Mucosa of stomach (tissue), 1 donor: Measurements from ENCODE around the gene CNGA1.

ENCODE experiments used
- H3K27me3 ChIP-seq: one replicate; pipeline ENCODE4 v1.7.0; 2013; ENCODE audit warnings: mild to moderate bottlenecking, low read length; ENCODE audit not compliant: control insufficient read depth, insufficient read depth
- H3K36me3 ChIP-seq: one replicate; pipeline ENCODE4 v1.7.0; 2013; ENCODE audit warnings: low read length; ENCODE audit not compliant: control insufficient read depth, insufficient read depth
- H3K4me1 ChIP-seq: one replicate; pipeline ENCODE4 v1.7.0; 2013; ENCODE audit warnings: mild to moderate bottlenecking, low read length; ENCODE audit not compliant: control insufficient read depth, insufficient read depth
- H3K4me3 ChIP-seq: one replicate; pipeline ENCODE4 v1.7.0; 2013; ENCODE audit warnings: low read length
- H3K9ac ChIP-seq: one replicate; pipeline ENCODE4 v1.7.0; 2013; ENCODE audit warnings: mild to moderate bottlenecking, low read length, moderate library complexity
- H3K9me3 ChIP-seq: one replicate; pipeline ENCODE4 v1.7.0; 2013; ENCODE audit warnings: mild to moderate bottlenecking, low read length, moderate library complexity; ENCODE audit not compliant: control insufficient read depth
- donor health status: Pancreatic carcinoma.

CNGA1 gene

DNA sequence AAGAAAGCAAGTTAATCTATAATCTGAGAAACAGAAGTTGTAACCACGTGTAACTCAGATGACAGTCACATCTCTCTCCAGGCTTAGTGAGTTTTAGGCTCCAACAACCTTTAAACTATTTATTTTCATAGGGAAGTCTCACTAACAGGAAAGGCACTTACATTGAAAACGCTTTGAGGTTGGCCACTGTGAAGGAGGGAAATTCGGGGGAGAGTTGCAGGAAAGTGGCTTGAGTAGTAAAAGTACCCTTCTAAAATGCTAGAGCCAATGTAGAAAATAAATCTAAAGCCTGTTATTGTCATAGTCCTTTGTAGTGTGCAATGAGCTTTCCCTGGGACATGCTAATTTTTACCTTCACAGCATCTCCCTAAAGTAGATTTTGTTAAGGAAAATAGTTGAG lies 101.1 kb downstream of the CNGA1 start:
- H3K4me3 ChIP-seq = no peak overlapping the region

DNA sequence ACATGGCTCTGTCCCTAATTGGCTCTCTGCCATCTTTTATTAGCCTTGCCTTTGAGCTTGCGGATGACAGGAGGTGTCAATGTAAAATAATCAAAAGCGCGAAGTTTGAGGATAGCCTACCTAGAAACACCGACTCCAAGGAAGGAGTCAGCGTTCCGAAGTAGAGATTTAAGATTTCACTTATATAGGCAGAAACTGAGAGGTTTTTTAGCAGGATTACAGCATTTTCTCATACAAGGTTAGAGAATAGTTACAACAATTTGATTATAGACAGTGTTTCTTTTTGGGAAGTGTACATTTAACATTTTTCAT lies 101.6 kb downstream of the CNGA1 start:
- peak overlapping the region; percentile 48 for H3K4me3 ChIP-seq
- H3K4me1 ChIP-seq = peaks cover 6% of the 10 kb centered on the region
- H3K36me3 ChIP-seq = no peaks in the 10 kb centered on the region
- peak overlapping the region; percentile 66 for H3K9ac ChIP-seq
- H3K27me3 ChIP-seq = no peaks in the 10 kb centered on the region
- H3K9me3 ChIP-seq = no peaks in the 10 kb centered on the region

More for the DNA sequence above, 101.1 kb downstream of the CNGA1 start:
- Histone ChIP-seq H3K36me3 (no peaks in the 10 kb centered on the region), H3K4me1 (peaks cover 6% of the 10 kb centered on the region), H3K27me3 (no peaks in the 10 kb centered on the region), H3K9ac (no peak overlapping the region), H3K9me3 (no peaks in the 10 kb centered on the region)

DNA sequence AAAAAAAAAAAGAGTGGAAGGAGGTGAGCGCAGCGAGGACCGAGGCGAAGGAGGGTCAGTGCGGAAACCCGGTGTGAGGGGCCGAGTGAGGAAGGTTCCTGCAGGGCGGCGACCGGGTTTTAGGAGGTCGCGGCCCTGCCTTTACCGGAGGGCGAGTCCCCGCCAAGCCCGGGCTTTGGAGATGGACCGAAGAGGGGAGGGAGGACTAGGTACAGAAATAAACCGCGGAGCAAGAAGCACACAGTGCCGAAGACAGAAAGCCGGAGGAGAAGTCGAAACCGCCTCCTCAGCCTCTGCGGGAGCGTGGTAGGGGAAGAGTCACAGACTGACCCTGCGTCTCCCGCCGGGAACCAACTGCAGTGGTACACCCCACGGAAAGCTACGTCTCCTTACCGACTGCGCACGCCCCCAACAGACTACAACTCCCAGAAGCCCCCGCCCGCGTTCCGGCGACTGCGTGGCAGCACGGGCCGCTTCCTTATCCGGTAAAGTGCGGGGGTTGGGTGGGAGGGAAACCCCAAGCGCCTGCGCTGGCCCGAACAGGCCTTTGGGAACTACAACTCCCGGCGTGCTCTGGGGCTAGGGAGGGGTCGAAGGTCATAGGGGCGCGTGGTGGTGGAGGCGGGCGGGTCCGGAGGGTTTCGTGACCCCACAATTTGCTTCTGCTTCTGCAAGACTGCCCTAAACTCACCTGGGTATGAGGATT lies 102.1 kb downstream of the CNGA1 start, which contains the start of gene NFXL1:
TSS of gene NFXL1 (minus strand) at position 364 of the 706 bp plus-strand sequence. CDS start 380 bp downstream, outside the sequence.
- Histone ChIP-seq H3K27me3 (no peaks in the 10 kb centered on the region), H3K4me1 (peaks cover 6% of the 10 kb centered on the region), H3K9ac (peak within 1 kb of the TSS; percentile 90), H3K4me3 (peak within 1 kb of the TSS; percentile 99), H3K36me3 (no peaks in the 10 kb centered on the region), H3K9me3 (no peaks in the 10 kb centered on the region)

DNA sequence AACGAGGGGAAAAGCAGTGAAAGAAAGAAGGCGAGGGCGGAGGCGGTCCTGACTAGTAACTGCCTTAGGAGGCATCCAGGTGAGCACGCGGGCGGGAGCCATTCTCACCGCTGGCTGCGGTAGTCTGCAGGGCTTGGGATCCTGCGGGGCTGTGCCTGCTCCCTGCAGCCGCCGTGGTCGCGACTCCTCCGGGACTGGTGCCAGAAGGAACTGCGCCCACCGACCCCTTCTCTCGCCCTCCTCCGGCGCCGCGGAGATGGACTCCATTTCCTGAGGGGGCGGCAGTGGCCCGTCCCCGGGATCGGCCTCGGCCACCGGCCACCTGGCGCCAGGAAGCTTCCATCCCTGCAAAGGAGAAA lies 102.6 kb downstream of the CNGA1 start:
- Histone ChIP-seq H3K27me3 (no peaks in the 10 kb centered on the region), H3K36me3 (no peaks in the 10 kb centered on the region), H3K4me1 (peaks cover 6% of the 10 kb centered on the region), H3K9ac (peak overlapping the region; percentile 90), H3K4me3 (peak overlapping the region; percentile 99), H3K9me3 (no peaks in the 10 kb centered on the region)

DNA sequence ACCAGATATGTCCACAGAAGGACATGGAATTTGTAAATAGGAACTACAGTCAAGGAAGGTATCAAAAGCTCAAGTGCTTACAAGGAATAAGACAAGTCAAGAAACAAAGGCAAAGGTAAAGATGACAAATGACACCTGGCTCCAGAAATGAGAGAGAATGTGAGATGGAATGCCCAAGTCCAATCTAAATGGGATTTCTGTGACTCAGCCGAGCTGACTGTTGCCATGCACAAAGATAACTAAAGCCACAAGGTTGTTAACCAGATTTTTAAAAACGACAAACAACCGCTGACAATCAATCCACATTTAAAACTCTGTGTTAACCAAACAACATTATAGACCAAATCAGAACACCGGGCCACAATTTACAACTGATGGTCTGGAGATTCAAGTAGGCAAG lies 103.2 kb downstream of the CNGA1 start:
- H3K9ac ChIP-seq = peak overlapping the region; percentile 90
- H3K27me3 ChIP-seq = no peaks in the 10 kb centered on the region
- H3K9me3 ChIP-seq = no peaks in the 10 kb centered on the region
- no peaks in the 10 kb centered on the region for H3K36me3 ChIP-seq
- H3K4me1 ChIP-seq = peaks cover 6% of the 10 kb centered on the region
- H3K4me3 ChIP-seq = peak overlapping the region; percentile 99

DNA sequence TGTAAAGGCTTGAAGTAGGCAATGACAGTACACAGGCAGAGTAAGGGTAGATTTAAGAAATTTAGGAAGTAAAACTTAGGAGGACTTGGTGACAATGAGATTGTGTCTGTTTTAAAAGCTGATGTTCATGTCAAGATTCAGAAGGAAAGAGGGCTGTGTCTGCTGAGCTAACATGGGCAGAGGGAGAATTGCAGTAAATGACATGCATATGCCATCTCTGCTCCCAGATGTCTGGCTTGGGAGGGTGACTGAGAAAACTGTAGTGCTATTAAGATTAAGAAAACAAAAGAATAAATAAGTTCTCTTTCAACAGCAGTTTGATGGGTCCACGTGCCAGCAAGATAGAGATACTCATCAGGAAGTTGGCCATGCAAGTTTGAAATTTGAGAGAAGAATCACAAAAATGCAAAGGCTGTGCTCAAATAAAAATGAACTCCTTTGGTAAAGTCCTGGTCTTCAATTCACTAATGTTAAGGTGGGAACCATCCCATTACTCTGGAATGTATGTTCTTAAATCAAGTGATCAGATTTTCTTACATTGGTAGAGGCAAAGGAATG lies 109.3 kb downstream of the CNGA1 start:
- no peaks in the 10 kb centered on the region for H3K27me3 ChIP-seq
- H3K4me3 ChIP-seq = no peak overlapping the region
- no peaks in the 10 kb centered on the region for H3K9me3 ChIP-seq
- H3K4me1 ChIP-seq = no peaks in the 10 kb centered on the region
- no peaks in the 10 kb centered on the region for H3K36me3 ChIP-seq
- H3K9ac ChIP-seq = no peak overlapping the region

DNA sequence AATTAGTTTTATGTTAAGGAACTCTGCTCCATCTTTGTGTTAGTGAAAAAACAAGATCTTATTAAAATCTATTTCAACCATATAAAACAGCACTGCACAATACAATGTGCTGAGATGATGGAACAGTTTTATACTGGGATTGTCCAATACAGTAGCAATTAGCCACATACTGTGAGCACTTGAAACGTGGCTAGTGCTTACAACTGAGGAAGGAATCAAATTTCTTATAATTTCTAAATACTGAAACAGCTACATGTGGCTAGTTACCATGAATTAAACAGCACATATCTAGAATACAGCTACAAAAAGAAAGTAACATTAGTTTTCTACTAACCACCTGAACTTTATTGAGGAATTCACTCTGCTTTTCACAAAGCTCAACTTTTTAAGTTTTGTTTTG lies 116.8 kb downstream of the CNGA1 start:
- H3K4me3 ChIP-seq = no peak overlapping the region
- H3K36me3 ChIP-seq = no peaks in the 10 kb centered on the region
- H3K9ac ChIP-seq = no peak overlapping the region
- H3K4me1 ChIP-seq = no peaks in the 10 kb centered on the region
- no peaks in the 10 kb centered on the region for H3K27me3 ChIP-seq
- H3K9me3 ChIP-seq = no peaks in the 10 kb centered on the region

DNA sequence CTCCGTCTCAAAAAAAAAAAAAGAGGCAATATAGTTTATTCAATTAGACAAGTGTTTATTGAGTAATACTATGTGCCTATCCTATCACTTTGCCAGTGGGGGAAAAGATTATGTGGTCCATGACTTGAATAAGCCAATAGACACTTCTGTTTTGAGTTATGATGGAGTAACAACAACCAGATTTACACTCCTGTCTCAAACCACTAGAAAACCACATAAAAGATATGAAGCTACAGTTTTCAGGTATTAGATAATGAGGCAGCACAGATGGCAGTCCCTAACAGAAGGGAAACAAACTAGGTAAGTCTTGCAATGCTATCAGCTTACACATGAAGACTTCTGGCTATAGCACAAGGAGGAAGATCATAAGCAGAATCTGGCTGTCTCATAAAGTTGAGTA lies 124.6 kb downstream of the CNGA1 start:
- H3K9ac ChIP-seq = no peak overlapping the region

More for the DNA sequence above, 124.6 kb downstream of the CNGA1 start:
- Histone ChIP-seq H3K36me3 (no peaks in the 10 kb centered on the region), H3K4me1 (no peaks in the 10 kb centered on the region), H3K9me3 (no peaks in the 10 kb centered on the region), H3K4me3 (no peak overlapping the region), H3K27me3 (no peaks in the 10 kb centered on the region)
